NOMO-1 treated with DMSO at 0.1 percent for 48 hours (cell line): ENCODE measurements around the gene ARHGDIG.
A peak's percentile ranks its signal among the peaks of the same experiment; 100 is the strongest.
"Not testable (repeated sequence)": the region's sequence is repeated elsewhere in the genome, so short reads cannot be mapped to it uniquely, and the experiment has no call there.

ENCODE experiments used
- DNase-seq: peaks from one replicate; lab custom pipeline; 2025; ENCODE audit not compliant: unreplicated experiment; lab: John Stamatoyannopoulos, UW

ARHGDIG gene

DNA sequence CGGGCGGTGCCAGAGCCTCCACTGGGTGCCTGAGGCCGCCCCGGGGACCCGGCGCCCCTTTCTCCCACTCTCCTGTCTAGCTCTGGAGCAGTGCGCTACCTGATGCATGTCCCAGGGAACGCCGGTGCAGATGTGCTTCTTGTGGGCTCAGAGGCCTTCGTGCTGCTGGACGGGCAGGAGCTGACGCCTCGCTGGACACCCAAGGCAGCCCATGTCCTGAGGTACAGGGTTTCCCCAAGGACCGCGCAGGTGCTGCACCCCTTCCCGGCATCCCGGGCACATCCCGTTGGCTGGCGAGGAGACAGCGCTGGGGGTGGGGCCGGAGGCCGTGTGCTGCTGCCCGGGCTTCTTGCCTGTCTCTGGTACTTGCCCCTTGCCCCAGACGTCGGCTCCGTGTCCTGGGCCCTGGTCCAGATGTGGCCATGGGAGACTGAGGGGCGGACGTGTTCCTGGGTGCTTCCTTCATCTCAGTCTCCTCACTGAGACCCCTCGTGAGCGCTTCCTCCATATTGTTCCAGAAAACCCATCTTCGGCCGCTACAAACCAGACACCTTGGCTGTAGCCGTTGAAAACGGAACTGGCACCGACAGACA lies 17.1 kb upstream of the ARHGDIG start:
- DNase-seq, result no peak

DNA sequence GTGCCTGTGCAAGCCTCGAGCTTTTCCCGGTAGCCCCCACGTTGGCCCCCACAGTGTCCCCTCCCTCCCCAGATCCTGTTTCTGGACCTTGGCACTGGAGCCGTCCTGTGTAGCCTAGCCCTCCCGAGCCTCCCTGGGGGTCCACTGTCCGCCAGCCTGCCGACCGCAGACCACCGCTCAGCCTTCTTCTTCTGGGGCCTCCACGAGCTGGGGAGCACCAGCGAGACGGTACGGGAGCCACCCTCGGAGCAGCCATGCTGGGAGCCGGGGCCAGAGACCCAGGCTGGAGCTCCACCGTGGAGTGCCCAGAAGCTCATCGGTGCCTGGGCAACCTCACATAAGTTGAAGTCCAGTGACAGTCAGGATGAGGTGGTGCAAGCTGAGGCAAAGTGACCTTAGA lies 16.4 kb upstream of the ARHGDIG start:
- no peak for DNase-seq

DNA sequence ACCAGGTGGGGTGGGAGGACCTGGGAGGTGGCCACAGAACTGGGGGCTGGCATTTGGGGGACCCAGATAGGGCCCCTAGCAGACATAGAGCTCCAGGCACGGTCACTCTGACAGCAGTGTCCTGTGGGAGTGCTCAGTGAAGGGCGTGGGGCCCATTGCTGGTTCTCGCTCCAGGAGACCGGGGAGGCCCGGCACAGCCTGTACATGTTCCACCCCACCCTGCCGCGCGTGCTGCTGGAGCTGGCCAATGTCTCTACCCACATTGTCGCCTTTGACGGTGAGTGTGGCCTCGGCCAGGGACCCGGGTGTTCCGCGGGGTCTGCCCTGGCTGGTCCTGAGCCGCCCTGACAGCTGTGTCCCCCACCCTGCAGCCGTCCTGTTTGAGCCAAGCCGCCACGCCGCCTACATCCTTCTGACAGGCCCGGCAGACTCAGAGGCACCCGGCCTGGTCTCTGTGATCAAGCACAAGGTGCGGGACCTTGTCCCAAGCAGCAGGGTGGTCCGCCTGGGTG lies 15.9 kb upstream of the ARHGDIG start:
- DNase-seq, result no peak

DNA sequence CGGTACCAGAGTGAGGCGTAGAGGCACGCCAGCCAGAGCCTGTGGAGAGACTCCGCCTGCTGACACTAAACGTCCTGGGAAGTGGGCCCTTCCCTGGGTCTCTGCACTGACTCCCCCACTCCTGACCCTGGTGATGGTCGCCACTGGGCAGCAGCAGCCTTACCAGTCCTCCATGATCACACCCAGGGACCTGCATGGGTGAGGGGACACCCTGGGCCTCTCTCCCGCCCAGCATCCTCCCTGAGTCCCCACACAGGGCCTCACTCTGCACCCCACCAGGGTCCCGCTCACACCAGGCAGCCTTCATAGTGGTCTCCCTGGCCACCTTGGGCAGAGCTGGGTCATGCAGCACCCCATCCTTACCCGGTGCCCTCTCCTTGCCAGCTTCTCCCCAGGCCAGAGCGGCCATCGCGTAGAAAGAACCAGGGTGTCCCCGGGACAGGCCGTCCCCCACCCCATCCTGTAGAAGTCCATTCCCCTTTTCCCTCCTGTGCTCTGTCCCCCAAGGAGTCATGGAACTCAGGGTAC lies 15.3 kb upstream of the ARHGDIG start:
- no peak for DNase-seq

DNA sequence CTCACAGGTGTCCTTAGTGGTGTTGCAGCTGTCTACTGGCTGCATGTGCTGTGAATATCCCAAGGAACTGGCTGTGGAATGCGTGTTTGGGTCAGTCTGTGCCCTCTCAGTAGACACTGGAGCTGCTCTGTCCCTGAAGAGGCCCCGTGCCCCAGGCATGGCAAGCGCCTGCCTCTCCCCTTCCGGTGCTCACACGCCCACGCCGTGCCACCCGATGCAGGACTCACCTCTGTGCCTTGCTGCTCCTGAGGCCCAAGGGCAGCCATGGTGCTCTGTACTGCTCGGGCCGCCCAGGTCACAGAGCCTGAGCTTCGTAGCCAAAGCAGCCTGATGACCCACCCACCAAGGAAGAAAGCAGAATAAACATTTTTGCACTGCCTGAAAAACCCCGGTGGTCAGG lies 14.7 kb upstream of the ARHGDIG start:
- DNase-seq, result no peak

DNA sequence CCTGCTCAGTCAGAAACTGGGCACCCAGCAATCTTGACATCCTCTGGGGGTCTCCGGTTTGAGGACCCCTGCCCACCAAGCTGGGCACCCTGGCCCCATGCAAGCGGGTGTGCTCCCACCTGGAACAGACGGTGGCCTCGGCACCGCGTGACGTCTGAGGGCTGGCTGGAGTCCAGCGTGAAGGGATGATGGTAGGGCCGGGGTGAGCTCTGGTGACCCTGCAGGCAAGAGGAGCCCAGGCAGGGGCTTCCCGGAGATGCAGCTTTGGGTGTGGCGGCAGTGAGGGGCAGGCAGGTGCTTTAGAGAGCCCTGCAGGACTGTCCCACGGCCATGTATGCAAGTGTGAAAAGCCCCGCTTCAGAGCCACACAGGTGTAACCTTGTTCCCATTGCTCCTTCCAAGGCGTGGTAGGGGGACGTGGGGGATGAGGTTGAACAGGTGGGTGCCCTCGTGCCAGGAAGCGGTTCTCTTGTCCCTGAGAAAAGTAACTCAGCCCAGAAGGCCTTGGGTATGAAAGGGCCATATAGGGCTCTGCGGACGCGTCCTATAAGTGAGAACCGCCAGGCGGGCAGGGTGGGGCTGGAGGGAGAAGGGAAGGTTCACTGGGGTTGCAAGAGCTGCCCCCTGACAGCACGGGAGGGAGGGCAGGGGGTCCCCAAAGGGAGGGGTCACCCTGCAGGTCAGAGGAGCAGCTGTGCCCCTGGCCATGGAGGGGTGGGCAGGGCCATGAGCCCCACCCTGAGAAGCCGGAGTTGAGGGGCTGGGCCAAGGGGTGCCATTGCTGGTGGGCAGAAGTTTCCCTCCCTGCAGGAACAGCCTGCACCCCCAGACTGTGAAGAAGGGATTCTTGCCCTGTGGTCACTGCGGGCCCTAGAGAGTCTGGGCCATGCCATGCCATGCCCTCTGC lies 13.9 kb upstream of the ARHGDIG start:
- DNase-seq, result no peak

DNA sequence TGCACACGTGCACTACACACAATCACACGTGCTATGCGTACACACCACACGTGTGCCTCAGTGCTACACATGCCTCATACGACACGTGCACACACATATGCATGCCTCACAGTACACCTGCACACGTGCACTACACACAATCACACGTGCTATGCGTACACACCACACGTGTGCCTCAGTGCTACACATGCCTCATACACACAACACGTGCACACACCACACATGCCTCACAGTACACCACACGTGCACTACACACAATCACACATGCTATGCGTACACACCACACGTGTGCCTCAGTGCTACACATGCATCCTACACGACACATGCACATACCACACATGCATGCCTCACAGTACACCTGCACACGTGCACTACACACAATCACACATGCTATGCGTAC lies 12.8 kb upstream of the ARHGDIG start:
- not testable (repeated sequence) for DNase-seq

DNA sequence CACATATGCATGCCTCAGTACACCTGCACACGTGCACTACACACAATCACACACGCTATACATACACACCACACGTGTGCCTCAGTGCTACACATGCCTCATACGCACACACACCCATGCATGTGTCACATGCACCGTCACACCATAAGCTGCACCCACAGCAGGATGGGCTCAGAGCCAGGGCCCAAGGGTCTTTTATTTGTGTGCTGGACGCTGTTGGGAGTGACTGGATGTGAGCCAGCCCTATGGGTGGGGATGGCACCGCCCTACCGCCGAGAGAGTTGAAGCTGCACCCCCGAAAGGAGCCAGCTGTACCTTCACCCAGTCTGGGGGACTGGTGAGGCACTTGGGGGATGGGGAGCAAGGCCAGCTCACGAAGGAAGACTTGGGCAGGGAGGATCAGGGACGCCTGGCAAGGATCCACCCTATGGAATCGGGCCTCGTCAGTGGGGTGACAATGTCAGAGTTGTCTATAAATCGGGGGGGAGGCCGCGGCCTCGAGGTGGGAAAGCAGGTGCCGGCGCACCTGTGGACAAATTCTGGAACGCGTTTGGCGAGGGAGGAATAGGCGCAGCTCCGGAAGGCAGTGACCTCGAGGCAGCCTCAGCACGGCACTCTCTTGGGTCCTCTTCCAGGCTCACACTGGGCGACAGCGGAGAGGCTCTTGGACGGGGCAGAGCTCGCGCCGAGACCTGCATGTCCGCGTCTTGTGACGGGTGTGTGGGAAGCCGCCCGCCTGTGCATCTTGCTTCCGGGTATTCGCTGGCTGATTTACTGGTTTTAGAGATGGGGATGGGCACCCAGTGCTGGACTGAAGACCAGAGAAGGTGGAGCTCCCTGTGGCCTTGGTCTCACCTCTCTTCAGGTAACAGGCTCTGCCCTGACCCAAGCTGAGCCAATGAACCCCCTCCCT lies 12.0 kb upstream of the ARHGDIG start:
- DNase-seq, result no peak

DNA sequence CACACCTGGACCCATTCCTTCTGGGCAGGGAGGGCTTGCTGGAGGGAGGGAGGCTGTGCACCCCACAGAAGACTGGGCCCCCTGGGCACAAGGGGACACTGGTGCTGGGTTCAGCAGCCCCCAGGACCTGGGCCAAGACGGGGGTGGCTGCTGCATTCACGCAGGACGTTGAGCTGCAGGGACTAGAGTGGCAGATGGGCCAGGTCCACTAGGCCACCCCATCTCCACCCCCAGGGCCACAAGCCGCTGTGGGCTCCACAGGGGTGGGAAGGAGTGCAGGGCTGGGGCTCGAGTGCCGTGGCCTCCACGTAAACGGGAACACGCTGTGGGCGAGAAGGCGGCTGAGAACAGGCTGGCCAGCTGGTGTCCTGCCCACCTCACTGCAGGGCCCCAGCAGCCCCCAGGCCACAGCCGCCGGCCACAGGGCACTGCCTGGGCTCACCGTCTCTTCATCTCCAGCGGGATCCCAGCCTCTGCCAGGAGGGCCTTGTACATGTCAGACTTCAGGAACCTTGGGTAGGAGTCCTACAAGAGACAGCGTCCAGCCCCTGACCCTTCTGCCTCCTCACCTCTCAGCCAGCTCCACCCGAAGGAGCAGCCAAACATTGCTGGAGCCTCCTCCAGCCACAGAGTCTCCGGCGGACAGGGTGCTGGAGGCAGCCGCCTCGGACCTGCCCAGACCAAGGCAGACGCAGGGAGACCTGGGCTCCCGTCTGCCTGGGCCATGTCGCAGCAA lies 11.2 kb upstream of the ARHGDIG start:
- DNase-seq, result no peak

DNA sequence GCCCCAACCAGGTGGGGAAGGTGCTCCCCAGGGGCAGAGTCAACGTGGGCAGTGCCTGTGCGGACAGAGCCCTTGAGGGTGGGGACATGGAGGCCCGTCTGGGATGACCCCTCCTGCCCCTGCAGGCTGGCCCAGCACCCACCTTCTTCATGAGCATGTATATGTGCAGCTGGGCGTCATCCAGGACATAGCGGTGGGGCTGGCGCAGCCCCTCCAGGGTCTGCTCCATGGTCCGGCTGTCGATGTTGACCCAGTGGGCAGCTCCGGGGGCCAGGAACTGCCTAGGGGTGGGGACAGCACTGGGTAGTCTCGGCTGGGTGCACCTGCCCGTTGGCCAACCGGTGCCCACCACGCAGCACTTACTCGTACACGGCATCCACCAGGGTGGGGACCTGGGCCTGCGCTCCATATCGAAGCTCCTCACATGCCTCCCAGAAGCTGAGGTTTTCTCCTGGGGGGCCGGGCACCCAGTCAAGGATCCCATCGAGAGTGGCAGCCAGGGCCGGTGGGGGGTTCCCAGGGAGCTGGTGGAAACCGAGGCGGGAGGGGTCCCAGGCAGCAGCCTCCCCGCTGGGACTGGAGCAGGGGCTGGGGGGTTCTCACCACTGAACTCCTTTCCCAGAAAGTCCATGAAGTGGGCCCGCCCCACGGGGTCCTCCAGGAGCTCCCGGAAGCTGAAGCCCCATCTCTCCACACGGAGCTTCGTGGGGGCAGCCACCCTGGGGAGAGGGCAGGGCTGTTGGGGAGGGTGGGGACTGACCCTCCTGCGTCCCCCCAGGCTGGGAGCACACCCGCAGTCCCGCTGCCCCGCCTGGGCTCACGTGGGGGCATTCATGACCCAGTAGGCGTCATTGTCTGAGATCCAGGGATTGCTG lies 9.8 kb upstream of the ARHGDIG start:
- no peak for DNase-seq

DNA sequence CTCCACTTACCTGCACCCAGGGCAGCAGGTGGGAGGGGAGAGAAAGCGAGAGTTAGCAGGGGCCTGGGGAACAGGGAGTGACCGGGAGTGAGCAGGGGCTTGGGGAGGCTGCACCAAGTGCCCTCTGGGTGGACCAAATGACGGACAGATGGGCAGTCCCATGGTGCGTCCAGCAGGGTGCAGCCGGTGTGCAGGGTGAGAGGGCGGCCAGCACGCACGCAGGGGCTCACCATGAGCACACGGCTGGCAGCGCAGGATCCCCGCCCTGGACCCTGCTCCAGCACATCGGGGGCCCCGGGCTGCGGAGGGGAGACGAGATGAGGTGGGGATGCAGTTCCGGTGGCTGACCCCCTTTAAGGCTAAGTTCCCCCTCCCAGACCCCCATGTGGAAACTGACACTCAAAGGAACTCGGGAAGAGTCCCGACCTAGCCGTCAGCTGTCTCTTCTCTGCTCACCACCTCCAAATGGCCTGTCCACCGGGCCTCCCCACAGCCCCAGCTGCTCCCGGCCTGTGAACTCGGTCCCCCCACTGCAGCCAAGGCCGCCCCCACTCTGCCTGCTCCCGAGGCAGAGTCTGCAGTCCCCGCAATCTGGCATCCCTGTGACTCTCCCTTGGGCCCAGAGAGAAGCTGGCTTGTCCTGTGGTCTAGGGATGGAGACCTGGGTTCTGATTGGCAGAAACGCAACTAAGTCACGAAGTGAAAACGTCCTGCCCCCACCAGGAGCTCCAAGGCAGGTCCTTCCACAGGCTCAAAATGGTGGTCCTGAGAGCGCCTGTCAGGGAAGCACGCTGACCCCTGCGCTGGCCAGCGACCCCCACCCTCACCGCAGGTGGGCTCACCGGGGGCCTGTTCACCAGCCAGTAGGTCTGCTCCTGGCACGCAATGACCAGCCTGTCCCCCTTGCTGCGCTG lies 7.5 kb upstream of the ARHGDIG start:
- DNase-seq, result no peak

DNA sequence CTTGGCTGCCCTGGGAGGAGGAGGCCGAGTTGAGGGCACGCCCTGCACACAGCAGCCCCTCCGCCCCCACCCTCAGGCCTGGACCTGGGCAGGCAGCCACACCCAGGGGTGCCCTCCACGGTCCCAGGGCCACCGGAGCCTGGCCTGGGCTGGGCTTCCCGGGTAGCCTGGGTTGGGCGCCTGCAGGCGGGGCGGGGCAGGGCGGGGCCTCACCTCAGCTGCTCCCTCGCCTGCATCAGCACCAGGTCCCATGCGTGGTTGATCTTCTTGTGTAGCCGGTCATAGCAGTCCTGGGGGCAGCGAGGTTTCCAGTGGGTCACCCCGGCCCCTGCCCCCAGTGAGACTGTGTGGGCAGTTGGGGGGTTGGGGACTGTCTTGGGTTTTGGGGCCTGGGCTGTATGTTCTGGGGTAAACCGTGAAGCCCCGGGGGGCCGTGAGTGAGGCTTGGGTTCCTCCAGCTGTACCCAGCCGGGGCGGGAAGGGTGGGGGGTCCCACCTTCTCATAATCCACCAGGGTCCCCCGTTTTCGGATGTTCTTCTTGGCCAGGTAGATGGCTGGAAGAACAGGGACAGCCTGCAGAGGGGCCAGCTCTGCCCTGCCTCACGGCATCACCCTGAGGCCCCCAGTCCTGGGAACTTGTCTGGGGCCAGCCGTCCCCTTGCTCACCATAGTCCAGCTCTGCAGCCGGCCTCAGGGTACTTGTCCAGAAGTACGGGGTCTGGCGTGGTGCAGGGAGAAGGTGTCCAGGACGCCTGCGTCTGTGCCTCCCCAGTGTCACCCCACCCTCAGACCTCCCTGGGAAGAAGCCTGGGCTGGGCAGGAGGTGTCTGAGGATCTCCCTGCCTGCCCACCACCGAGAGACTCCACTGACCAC lies 6.6 kb upstream of the ARHGDIG start:
- no peak for DNase-seq

DNA sequence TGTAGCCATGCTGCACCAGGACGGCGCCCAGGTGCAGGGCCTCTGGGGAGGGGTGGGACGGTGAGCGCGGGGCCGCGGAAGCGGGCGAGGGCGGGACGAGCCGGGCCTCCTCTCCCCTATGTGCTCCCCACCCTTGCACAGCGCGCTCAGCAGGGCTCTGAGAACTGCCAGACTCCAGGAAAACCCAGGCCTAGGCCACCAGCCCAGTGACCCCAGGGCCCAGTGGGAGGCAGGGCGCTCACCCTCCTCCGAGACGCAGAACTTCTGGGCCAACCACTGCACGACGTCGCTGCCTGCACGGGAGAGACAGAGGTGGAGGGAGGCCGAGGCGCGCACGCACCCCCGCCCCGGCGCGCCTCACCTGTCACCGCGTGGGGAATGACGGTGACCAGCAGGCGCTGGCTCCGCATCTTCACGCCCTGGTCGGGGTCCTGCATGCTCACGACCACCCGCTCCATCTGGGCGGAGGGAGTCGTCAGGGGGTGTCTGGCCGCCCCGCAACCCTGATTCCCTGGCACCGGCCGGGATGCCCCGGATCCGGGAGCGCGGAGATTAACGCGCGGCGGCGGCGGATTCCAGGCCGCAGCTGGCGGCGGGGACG lies 5.2 kb upstream of the ARHGDIG start:
- DNase-seq, result no peak

DNA sequence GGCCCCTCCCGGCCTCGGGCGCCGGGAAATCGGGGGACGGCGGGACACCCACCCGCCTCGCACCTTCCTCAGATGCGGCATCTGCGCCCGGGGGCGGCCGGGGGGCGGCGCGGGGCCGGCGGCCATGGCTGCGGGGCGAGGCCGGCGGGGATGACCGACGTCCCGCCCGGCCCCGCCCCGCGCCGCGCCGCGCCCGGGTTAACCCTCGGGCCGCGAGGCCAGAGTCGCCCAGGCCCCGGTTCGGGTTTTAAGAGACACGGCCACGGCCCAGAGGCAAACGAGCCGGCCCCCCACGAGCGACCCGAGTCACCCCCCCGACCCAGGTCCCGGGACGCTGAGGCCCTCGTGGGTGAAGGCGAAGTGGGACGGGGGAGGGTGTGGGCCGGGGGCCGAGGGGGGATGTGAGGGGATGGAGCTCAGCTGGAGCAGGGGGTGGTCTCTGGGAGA lies 4.6 kb upstream of the ARHGDIG start, which contains the start of gene RGS11:
RGS11 (minus strand) TSS at position 159 of the 447 bp plus-strand sequence; CDS start at position 126, 33 bp downstream.
- DNase-seq, result no peak

DNA sequence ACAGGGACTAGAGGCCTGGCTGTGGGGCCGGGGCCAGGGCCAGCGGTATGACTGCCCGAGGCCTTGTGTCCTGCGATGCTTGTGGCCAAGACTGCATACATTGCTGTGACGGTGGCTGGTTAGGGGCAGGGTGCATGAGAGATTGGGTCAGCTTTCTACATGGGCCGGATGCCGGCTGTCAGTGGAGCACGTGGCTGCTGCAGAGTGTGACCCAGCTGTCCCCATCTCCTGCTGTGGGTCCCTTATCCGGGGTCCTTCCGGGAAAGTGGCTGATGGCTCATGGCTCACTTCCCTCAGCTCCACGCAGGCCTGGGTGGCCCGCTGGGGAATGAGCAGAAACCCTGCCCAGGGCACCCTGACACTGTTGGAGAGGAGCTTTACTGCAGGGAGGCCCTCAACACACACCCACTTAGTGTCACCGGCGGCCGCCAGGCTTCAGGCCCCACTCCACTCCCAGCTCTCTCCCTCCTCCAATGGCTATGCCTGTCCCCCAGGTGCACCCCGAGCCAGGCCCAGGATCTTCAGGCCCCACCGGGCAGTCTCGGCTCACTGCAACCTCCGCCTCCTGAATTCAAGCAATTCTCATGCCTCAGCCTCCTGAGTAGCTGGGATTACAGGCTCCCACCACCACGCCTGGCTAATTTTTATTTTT lies 3.8 kb upstream of the ARHGDIG start:
- no peak for DNase-seq

DNA sequence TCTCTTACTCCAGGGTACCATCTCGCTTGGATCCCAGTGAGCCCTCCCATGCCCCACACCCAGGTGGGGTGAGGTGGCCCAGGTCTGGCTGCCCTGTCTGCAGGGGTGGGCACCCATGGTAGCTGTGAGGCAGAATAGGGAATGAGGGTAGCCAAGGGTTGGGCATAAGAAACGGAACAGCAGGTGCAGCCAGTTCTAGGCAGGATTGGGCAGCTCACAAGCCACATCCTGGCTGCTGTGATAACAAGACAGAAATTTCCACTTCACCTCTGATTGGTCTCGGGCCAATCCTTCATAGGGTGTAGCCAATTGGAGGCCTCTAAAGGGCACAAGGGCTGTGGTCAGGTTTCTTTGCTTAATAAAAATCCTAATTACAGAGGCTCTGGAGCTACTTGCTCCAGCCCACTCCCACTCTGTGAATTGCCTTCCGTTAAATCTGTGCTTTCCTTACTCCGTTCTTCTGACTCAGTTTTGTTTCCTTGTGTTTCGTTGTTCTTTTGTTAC lies 1.5 kb upstream of the ARHGDIG start:
- peak; percentile 6 for DNase-seq
